ENCODE data around the gene IL36B.

Gene IL36B

DNA sequence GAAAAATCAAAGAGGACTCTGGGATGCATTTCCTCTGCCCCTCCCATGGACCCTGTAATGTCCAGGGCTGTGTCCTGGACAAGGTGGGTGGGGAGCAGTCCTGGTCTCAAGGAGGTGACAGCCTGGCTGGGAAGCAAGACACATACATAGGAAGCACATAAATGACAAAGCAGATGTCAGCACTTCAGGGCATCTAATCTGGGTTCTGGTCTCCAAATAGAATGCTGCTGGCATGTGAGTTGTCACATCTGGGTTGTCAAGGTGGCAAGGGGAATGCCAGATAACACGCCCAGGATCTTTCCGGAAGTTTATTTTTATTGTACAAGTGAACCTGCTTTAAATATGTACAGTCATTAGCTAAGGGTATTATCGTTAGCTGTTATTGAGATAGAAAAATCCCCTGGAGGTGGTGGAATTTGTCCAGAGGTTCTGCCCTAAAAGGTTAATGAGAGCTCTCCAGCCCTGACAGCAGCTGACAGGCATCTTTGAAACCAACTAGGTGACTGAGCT, 20.7 kb upstream of the IL36B start:
- POLR2A ChIA-PET = no interaction called here
- no peak for DNase-seq (ENCODE audit: extremely low spot score)
- CTCF ChIA-PET = no interaction called here
- TF ChIP-seq PKNOX1 (IDR thresholded peaks at IDR 0.05) = no peak
- no peak for TF ChIP-seq FOXK2 (IDR thresholded peaks at IDR 0.05)
- no peak for TF ChIP-seq SUZ12 (IDR thresholded peaks at IDR 0.05)

GRCh38 chr2:113072584-113072983, 19.9 kb upstream of the IL36B start:
- ChIA-PET POLR2A (no interaction called here), CTCF (no interaction called here)
- no peak for TF ChIP-seq ARNT (IDR thresholded peaks at IDR 0.05)
- no peak for TF ChIP-seq FOXA1 (IDR thresholded peaks at IDR 0.05)
- TF ChIP-seq FOXM1 (IDR thresholded peaks at IDR 0.05; ENCODE audit: borderline replicate concordance) = no peak
- TF ChIP-seq PKNOX1 (IDR thresholded peaks at IDR 0.05) = no peak
- TF ChIP-seq SUZ12 (IDR thresholded peaks at IDR 0.05) = no peak
- TF ChIP-seq HDGF (IDR thresholded peaks at IDR 0.05; ENCODE audit: borderline replicate concordance) = no peak
- no peak for TF ChIP-seq CTBP1 (IDR thresholded peaks at IDR 0.05; ENCODE audit: borderline replicate concordance)
- TF ChIP-seq TARDBP (IDR thresholded peaks at IDR 0.05) = no peak
- TF ChIP-seq NFRKB (IDR thresholded peaks at IDR 0.05) = no peak
- no peak for TF ChIP-seq SP1 (IDR thresholded peaks at IDR 0.05)
- no peak for TF ChIP-seq L3MBTL2 (conservative IDR thresholded peaks at IDR 0.05)
- TF ChIP-seq BHLHE40 (IDR thresholded peaks at IDR 0.05; ENCODE audit: borderline replicate concordance) = no peak
- TF ChIP-seq LEF1 (IDR thresholded peaks at IDR 0.05; ENCODE audit: borderline replicate concordance) = no peak
- TF ChIP-seq ELF4 (IDR thresholded peaks at IDR 0.05) = no peak
- TF ChIP-seq ZNF384 (IDR thresholded peaks at IDR 0.05) = no peak
- no peak for TF ChIP-seq FOXK2 (IDR thresholded peaks at IDR 0.05)
- no peak for DNase-seq (ENCODE audit: extremely low spot score)

DNA sequence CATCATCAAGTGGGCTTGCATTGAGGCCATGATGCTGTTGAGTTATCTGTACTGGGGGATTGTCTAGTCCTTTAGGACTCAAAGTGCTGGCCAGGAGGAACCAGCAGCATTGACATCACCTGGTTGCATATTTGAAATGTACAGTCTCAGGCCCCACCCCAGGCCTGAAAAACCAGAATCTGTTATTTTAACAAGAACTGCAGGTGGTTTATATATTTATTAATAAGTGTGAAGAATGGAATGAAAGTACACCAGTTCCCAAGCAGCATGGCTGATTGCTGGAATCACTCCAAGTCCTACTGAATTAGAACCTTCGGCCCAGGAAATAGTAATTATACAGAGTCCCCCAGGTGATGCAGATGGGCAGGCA, 17.9 kb upstream of the IL36B start:
- CTCF ChIA-PET = no interaction called here
- no peak for TF ChIP-seq FOXM1 (IDR thresholded peaks at IDR 0.05; ENCODE audit: borderline replicate concordance)
- no peak for TF ChIP-seq NFRKB (IDR thresholded peaks at IDR 0.05)
- TF ChIP-seq BHLHE40 (IDR thresholded peaks at IDR 0.05; ENCODE audit: borderline replicate concordance) = no peak
- TF ChIP-seq ZNF384 (IDR thresholded peaks at IDR 0.05) = no peak
- no peak for TF ChIP-seq CTBP1 (IDR thresholded peaks at IDR 0.05; ENCODE audit: borderline replicate concordance)
- TF ChIP-seq FOXK2 (IDR thresholded peaks at IDR 0.05) = no peak
- TF ChIP-seq ARNT (IDR thresholded peaks at IDR 0.05) = no peak
- no peak for TF ChIP-seq ELF4 (IDR thresholded peaks at IDR 0.05)
- TF ChIP-seq PKNOX1 (IDR thresholded peaks at IDR 0.05) = no peak
- TF ChIP-seq HDGF (IDR thresholded peaks at IDR 0.05; ENCODE audit: borderline replicate concordance) = no peak
- TF ChIP-seq SP1 (IDR thresholded peaks at IDR 0.05) = no peak
- TF ChIP-seq FOXA1 (IDR thresholded peaks at IDR 0.05) = no peak
- no peak for TF ChIP-seq TARDBP (IDR thresholded peaks at IDR 0.05)
- no peak for TF ChIP-seq L3MBTL2 (conservative IDR thresholded peaks at IDR 0.05)
- DNase-seq (ENCODE audit: extremely low spot score) = no peak
- POLR2A ChIA-PET = no interaction called here

DNA sequence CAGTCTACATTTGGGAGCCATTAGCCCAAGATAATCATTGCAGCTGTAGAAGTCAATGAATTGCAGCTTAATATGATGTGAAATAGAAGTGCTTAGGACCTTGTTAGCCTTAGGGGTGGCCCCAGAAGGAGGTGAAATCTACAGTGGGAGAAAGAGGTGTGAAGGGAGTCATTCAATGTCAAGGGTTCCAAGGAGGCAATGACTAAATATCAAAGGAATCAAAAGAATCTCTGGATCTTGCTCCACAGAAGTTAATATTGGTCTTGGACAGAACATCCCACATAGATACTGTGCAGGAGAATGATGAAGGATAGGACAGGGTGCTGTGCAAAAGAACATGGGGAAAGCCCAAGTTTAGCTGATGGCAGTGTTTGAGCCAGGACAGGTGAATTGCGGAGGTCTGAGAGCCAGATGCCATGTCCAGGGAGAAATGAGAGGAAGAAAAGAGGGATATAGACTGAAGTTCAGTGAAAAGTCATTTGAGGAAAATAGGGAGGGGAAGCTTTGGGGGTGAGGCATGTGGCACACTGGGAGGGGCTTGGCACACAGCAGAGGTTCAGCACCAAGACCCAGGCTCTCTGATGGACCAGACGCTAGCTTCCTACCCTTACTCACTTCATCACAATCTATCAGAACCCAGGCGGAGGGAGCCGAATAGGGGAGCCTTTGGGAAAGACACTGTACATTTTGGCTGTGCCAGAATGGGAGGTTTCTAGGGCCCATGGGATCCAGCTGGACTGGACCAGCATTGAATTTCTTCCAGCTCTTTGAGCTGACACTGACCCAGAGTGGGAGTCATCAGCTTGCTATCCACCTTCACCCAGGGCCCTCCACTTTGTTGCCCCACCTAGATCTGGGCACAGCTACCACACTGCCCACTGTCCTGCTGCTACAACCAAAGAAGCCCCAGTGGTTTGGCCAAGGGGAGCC, 17.3 kb upstream of the IL36B start:
- TF ChIP-seq SP1 (IDR thresholded peaks at IDR 0.05) = no peak
- TF ChIP-seq FOXA1 (IDR thresholded peaks at IDR 0.05) = no peak
- no peak for TF ChIP-seq ZNF384 (IDR thresholded peaks at IDR 0.05)
- TF ChIP-seq L3MBTL2 (conservative IDR thresholded peaks at IDR 0.05) = no peak
- no peak for TF ChIP-seq ELF4 (IDR thresholded peaks at IDR 0.05)
- TF ChIP-seq TARDBP (IDR thresholded peaks at IDR 0.05) = no peak
- no peak for TF ChIP-seq CTBP1 (IDR thresholded peaks at IDR 0.05; ENCODE audit: borderline replicate concordance)
- no peak for TF ChIP-seq ARNT (IDR thresholded peaks at IDR 0.05)
- TF ChIP-seq PKNOX1 (IDR thresholded peaks at IDR 0.05) = no peak
- no peak for TF ChIP-seq LEF1 (IDR thresholded peaks at IDR 0.05; ENCODE audit: borderline replicate concordance)
- TF ChIP-seq HDGF (IDR thresholded peaks at IDR 0.05; ENCODE audit: borderline replicate concordance) = no peak
- no peak for TF ChIP-seq BHLHE40 (IDR thresholded peaks at IDR 0.05; ENCODE audit: borderline replicate concordance)
- no peak for TF ChIP-seq FOXK2 (IDR thresholded peaks at IDR 0.05)
- no peak for TF ChIP-seq FOXM1 (IDR thresholded peaks at IDR 0.05; ENCODE audit: borderline replicate concordance)
- TF ChIP-seq NFRKB (IDR thresholded peaks at IDR 0.05) = no peak
- no peak for TF ChIP-seq SUZ12 (IDR thresholded peaks at IDR 0.05)
- no peak for DNase-seq (ENCODE audit: extremely low spot score)
- POLR2A ChIA-PET = no interaction called here
- CTCF ChIA-PET = interaction anchor here (0.6 kb wide), 1 partner anchor 10 kb away, joined by 3 read pairs; no protein-coding TSS in a partner anchor

DNA sequence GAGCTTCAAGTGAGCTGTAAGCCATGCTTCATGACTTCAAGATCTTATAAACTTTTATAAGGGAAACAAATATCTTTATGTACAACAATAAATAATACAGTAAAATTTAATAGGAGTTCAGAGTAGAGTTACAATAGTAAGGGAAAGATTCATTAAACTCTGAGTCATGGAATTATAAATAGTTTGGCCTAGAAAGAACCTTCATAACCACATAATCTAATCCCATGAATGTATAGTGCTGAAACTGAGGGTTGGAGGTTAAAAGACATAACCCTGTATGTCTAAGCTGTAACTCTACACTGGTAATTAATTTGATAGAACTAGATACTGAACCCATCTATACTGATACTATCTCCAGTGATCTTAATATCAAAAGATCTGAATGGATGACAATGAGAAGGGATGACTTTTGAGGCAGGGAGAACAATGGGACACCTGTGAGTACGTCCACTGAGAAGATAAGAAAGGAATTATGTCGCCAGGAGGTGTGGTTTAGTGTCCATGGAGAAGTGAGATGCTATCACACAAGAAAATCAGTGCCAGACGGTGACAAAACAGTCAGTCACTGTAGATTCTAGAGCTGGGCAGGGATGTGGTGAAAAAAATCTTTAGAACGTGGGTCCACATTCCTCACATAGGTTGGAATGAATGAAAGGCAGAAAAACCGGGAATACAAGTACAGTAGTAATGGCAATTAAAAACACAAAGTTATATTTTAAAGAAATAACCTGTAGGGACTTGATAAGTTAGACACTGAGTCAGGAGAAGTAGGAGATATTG, 16.2 kb upstream of the IL36B start:
- TF ChIP-seq ARNT (IDR thresholded peaks at IDR 0.05) (no peak), LEF1 (IDR thresholded peaks at IDR 0.05; ENCODE audit: borderline replicate concordance) (no peak)
- ChIA-PET CTCF (interaction anchor here (0.6 to 1.2 kb wide), 3 partner anchors 11 to 247 kb away, joined by 3 to 5 read pairs (median 3); no protein-coding TSS in a partner anchor), POLR2A (no interaction called here)
- no peak for DNase-seq (ENCODE audit: extremely low spot score)
